ENCODE measurements around the gene LNX2.

The LNX2 gene

DNA sequence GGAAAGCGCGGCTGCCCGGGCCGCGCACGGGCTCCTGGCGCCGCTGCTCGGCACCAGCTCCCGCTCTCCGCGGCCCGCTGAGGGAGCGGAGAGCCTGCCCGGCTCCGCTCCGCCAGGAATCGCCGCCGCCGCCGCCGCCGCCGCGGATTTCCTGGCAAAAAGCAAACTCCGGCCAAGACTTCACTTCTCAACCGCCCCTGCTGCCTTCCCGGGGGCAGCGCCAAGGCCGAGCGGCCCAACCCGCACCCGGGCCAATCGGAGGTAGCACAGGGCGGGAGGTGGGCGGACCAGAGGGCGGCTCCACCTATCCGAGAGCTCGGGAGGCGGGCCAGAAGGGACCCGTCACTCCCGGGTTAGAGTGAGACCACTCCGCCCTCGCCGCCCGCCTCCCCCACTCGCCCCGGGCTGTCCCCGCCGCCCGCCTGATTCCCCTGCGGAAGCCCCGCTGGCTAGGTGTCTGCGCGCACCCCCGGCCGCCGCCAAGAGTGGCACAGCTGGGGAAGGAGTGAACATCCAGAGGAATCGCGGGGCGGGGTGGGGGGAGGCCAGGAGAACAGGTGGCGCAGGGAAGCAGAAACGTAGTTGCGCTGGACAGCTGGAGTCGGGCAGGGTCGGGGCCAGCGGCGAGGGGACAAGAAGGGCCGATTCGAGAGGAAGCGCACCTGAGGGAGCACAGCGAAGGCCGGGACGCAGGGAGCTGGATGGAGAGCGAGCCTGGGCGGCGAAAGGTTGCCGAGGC is at the start of gene LNX2:
Gene LNX2, minus strand, starts transcription at position 153 of the 739 bp plus-strand sequence. CDS start 38,826 bp downstream, outside the sequence.
- peak; percentile 85 for DNase-seq

- DNase-seq = no peak
These were observed 47.6 kb upstream of the LNX2 start for GRCh38 chr13:27667946-27668345.

DNA sequence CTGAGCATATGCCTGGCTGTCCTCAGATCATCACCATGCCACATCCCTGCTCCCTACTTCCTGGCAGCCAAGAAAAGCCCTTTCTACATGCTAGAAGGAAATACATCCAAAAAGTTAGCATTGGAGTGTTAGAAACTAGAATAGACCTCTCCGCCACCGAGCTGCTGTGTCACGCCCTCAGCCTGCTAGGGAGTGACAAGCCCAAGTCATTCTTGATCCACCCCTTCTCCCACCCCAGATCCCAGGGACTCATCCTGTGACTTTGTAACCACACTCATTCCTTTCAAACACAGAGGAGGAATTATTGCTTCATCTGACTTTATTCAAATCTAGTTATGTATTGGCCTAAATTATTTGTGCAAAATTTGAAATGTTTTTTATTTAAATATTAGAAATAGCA is 46.6 kb upstream of the LNX2 start:
- DNase-seq = no peak

DNA sequence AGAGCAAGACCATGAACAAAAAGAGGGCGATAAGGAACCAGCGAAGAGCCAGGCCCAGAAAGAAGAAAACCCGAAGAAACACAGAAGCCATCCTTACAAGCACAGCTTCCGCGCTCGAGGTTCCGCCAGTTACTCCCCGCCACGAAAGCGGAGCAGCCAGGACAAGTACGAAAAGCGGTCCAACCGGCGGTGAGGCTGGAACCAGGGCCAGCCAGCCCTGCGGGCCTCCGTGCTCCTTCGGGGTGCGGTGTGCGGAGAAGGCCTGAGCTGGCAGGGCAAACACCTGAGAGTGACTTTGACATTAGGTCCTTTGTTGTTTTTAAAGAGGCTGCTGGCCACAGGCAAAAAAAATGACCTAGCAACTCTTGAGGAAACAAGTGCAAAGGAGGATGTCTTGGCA is 45.4 kb upstream of the LNX2 start:
- DNase-seq = no peak

- no peak for DNase-seq
These were observed 45.0 kb upstream of the LNX2 start for GRCh38 chr13:27665333-27665732.

GRCh38 chr13:27663947-27664346 is 43.6 kb upstream of the LNX2 start:
- no peak for DNase-seq

- DNase-seq = no peak
These were observed 42.6 kb upstream of the LNX2 start for GRCh38 chr13:27662738-27663470.

DNA sequence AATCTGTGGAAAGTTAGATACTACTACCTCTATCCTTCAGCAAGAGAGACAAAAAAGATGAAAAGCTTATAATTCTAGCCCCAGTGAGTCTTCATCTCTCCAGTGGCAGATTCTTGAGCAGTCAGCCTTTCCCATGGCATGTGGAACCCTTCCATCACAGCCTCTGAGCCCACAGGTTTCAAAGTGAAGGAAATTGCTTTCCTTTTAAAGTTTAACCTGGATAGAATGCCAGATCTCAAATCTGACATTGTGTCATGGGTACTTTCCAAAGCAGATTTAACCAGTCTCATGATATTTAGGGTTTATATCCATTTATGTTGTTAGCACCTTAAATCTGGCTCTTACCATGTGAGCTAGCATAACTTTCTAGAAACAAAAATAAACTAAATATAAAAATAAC is 40.7 kb upstream of the LNX2 start:
- DNase-seq = no peak

DNA sequence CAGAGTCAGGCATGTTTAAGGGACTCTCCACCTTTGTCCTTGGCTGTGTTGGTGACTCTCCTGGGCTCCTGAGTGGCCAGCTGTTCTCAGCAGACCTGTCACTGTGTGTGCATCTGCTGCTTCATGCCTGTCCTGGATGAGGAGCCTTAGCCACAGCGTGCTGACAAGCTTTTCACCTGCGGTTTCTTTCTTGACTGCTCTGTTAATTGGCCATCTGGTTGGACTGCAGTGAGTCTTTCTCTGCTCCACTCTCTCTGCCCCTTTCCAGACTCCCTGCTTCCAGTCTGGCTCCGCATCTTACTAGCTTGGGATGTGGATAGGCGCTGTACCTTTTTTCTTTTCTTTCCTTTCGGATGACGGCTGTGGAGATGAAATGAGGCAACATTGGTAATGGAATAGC is 40.2 kb upstream of the LNX2 start:
- no peak for DNase-seq

- DNase-seq = no peak
These were observed 39.0 kb upstream of the LNX2 start for GRCh38 chr13:27659145-27659865.

DNA sequence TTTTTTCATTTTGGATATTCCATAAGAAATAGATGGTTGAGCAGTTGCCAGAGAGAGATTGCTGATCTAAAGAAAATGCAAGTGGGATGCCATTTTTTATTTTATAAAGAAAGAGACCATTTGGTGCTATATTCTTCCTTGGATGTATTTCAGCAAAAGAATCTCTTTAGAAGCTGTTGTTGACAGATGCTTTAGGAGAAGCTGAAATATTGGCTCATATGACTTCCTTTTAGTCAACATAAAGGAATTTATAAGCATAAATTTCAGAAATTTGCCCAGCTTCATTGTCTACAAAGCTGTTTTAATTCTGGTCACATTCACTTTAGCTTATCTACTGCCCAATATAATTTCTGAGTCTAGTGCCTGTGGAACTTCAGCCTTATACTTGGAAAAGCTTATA is 38.2 kb upstream of the LNX2 start:
- no peak for DNase-seq

DNA sequence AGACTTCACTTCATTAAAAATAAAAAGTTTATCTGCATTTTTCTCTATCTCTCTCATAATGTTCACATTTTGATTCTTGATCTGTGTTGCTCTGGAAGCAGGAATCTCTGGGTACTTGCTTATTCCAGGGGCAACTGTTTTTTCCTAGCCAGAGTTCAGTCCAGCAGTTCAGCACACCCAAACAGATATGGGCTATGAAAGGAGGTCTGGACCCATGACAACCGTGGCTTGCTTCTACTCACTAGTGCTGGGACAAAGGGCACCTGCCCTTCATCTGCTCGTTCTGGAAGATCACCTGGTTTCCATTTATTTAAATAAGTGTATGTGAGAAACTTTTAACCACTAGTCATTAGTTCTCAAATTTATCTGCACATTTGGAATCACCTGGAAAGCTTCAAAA is 37.4 kb upstream of the LNX2 start:
- no peak for DNase-seq

- no peak for DNase-seq
These were observed 34.5 kb upstream of the LNX2 start for GRCh38 chr13:27654816-27655215.

GRCh38 chr13:27654059-27654458 is 33.7 kb upstream of the LNX2 start:
- no peak for DNase-seq

DNA sequence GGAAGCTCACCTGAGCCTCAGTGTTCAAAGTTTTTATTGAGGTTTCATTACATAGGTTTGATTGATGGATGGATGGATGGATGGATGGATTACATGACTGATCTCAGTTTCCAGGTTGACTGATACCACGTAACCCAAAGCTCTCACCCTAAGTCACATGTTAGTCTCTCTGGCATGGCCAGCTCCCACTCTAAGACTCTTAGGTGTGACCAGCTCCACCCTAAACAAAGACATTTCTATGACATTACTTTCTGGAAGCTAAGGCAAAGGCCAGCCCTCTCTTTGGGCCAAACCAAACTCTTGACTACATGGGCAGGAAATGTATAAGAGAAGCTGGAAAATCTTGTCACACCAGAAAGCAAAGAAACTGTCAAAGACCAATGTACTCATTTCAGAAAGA is 30.0 kb upstream of the LNX2 start:
- no peak for DNase-seq

DNA sequence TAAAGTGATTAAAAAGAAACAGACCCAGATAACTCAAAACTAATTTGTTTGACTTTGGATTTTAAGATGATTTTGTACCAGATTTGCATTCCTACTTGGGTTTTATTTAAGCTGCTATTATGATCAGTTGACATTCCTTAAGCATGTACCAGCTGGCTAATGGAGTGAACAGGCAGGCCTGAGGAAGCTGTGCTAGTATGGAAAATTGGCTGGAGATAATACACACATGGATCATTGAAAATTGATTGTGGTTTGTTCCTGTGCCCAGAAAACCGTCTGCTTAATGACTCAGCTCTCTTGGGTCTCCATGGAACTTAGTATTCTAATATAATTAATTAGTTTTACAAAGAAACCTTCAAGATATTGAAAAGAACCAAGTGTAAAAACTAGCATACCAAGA is 24.0 kb upstream of the LNX2 start:
- no peak for DNase-seq

DNA sequence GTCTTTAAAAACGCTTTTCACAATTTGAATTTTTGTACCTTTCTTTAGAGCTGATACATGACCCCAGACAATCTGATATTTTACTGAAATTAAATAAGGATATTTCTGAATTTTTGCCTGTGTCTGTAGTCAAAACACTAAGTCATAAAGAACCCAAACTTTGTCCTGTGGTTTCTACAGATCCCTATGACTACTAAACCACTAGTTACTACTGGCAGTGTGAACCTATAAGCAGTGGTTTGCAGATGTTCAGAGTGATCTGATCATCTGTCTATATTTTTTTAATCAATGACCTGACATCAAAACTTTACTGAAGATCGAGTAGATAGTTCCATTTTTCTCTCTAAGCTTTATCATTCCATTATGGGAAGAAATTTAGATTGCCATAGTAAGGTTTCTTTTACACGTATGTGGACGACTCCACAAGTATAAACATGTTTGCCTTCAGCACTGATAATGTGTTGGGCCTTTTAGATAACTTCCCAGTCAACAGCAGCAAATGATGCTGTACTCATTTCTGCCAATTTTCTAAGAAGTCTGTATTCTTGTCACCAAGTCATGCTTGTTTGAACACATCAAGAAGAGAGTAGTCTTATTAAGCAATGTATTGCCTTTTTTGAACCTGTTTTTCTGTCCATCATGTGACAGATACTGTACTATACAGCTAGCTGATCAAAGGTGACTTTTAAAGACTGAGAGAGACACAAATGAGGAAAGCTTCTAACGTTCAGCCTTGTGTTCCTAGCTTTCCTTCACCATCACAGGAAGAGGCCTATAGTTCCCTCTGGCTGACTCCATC is 23.2 kb upstream of the LNX2 start:
- no peak for DNase-seq

- no peak for DNase-seq
These were observed 21.6 kb upstream of the LNX2 start for GRCh38 chr13:27641711-27642502.

GRCh38 chr13:27639186-27639585 is 18.9 kb upstream of the LNX2 start:
- no peak for DNase-seq

GRCh38 chr13:27638521-27638920 is 18.2 kb upstream of the LNX2 start:
- no peak for DNase-seq

- DNase-seq = no peak
These were observed 17.7 kb upstream of the LNX2 start for GRCh38 chr13:27638001-27638400.

GRCh38 chr13:27637289-27637626 is 16.9 kb upstream of the LNX2 start:
- no peak for DNase-seq
